ENCODE data around the gene PLAAT1. TPM values are rescaled to one million over a fixed set of nuclear protein-coding genes. Genes with fewer than 3 reads are reported as not detected.

Gene PLAAT1
- total RNA-seq, 1 experiment from 2014 or later: not detected

DNA sequence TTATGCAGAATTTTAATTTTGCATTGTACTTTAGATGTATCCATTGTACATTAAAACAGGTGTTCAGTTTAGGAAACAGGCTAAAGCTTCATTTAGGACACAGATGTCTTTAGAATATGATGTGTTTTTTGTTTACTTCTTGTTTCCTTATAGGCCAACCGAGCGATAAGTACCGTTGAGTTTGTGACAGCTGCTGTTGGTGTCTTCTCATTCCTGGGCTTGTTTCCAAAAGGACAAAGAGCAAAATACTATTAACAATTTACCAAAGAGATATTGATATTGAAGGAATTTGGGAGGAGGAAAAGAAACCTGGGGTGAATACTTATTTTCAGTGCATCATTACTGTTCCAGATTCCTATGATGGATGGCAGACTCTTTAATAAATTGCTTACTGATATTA is 29.4 kb downstream of the PLAAT1 start:
- ChIA-PET POLR2A (no interaction called here), CTCF (no interaction called here), RAD21 (ENCODE audit: low non-redundant PET in 1 of 2, low total read pairs in 2 of 2, uncharacterized antibody in 2 of 2, unreplicated experiment in 2 of 2) (no interaction called here)
- Histone ChIP-seq H3K79me2 (ENCODE audit: insufficient read depth, low read length) (no peaks in the 10 kb centered on the region), H3K9me2 (ENCODE audit: insufficient read depth) (no peaks in the 10 kb centered on the region), H3K9ac (ENCODE audit: low read length) (no peak overlapping the region), H4K20me1 (ENCODE audit: insufficient read depth) (no peaks in the 10 kb centered on the region), H3K27ac (ENCODE audit: low read depth, low read length) (no peak overlapping the region), H2AFZ (ENCODE audit: low read depth, low read length, poor library complexity, severe bottlenecking) (no peak overlapping the region), H3K27me3 (ENCODE audit: insufficient read depth, low read length) (peaks cover 10% of the 10 kb centered on the region; the same call in 1 of the 2 replicates), H3K4me2 (ENCODE audit: low read length) (no peak overlapping the region), H3K36me3 (ENCODE audit: control insufficient read depth in 1 of 2, insufficient read depth in 2 of 2, low read length in 2 of 2) (no peaks in the 10 kb centered on the region), H3K4me3 (replicated peaks in 1 of 2; ENCODE audit: low read depth in 1 of 2, low read length in 2 of 2) (no peak overlapping the region), H3K9me3 (ENCODE audit: control insufficient read depth in 1 of 2, insufficient read depth in 1 of 2, low read depth in 1 of 2, low read length in 2 of 2) (no peaks in the 10 kb centered on the region), H3K4me1 (ENCODE audit: control insufficient read depth in 1 of 2, insufficient read depth in 2 of 2, low read length in 2 of 2) (no peaks in the 10 kb centered on the region)
- TF ChIP-seq YY1 (IDR thresholded peaks at IDR 0.05; ENCODE audit: extremely low read depth, insufficient replicate concordance, low read depth, low read length): no peak
- TF ChIP-seq SRF (IDR thresholded peaks at IDR 0.05; ENCODE audit: low read depth): no peak
- TF ChIP-seq EGR1 (IDR thresholded peaks at IDR 0.05; ENCODE audit: low read depth): no peak
- TF ChIP-seq, protein P1, sequence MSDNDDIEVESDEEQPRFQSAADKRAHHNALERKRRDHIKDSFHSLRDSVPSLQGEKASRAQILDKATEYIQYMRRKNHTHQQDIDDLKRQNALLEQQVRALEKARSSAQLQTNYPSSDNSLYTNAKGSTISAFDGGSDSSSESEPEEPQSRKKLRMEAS (IDR thresholded peaks at IDR 0.05): no peak
- TF ChIP-seq EZH2phosphoT487 (IDR thresholded peaks at IDR 0.05; ENCODE audit: borderline replicate concordance): no peak
- TF ChIP-seq ZNF274 (IDR thresholded peaks at IDR 0.05; ENCODE audit: low read depth, low read length): no peak
- TF ChIP-seq SP1 (IDR thresholded peaks at IDR 0.05; ENCODE audit: low read depth): no peak
- TF ChIP-seq, protein P2, sequence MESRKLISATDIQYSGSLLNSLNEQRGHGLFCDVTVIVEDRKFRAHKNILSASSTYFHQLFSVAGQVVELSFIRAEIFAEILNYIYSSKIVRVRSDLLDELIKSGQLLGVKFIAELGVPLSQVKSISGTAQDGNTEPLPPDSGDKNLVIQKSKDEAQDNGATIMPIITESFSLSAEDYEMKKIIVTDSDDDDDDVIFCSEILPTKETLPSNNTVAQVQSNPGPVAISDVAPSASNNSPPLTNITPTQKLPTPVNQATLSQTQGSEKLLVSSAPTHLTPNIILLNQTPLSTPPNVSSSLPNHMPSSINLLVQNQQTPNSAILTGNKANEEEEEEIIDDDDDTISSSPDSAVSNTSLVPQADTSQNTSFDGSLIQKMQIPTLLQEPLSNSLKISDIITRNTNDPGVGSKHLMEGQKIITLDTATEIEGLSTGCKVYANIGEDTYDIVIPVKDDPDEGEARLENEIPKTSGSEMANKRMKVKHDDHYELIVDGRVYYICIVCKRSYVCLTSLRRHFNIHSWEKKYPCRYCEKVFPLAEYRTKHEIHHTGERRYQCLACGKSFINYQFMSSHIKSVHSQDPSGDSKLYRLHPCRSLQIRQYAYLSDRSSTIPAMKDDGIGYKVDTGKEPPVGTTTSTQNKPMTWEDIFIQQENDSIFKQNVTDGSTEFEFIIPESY (IDR thresholded peaks at IDR 0.05; ENCODE audit: extremely low read depth, insufficient replicate concordance, low read length): no peak
- TF ChIP-seq CBX3 (IDR thresholded peaks at IDR 0.05; ENCODE audit: low read depth): no peak
- DNase-seq (ENCODE audit: low read depth, low spot score) (no peak), ATAC-seq (no peak)
- intact Hi-C loops (cut with micrococcal nuclease): no loop called here
- BruUV-seq (replicated peaks): no TSS peak
